Left lung (tissue), 10 donors: Measurements from ENCODE around the gene CD247. TPM values are rescaled to one million over a fixed set of nuclear protein-coding genes. Genes with fewer than 3 reads are reported as not detected.

ENCODE experiments used
- ATAC-seq: fragments of 200-7000 bp; cut with Tn5 transposase; one replicate; pipeline ENCODE4 v1.9.1; 2020; ENCODE audit warnings: moderate library complexity
- DNase-seq, 4 donors: peaks; one replicate each; pipeline ENCODE4 v3.0.0-alpha.2; 2013 to 2020
- H3K27ac ChIP-seq, 2 donors: fragments of 200-600 bp; sonication (generic) in 1 of 2; one replicate each; pipeline versions ENCODE4 v1.5.0 to v1.8.0; 2020 to 2021
- H3K27me3 ChIP-seq, 2 donors: fragments of 200-600 bp; sonication (generic) in 1 of 2; one replicate each; pipeline versions ENCODE4 v1.5.0 to v1.8.0; 2020 to 2021
- H3K36me3 ChIP-seq, 2 donors: fragments of 200-600 bp; sonication (generic) in 1 of 2; one replicate each; pipeline versions ENCODE4 v1.5.0 to v1.8.0; 2020 to 2021
- H3K4me1 ChIP-seq, 2 donors: fragments of 200-600 bp; one replicate each; pipeline ENCODE4 v1.8.0; 2021
- H3K4me3 ChIP-seq, 2 donors: fragments of 200-600 bp; sonication (generic) in 1 of 2; one replicate each; pipeline versions ENCODE4 v1.5.0 to v1.8.0; 2020 to 2021; ENCODE audit warnings: mild to moderate bottlenecking in 1 of 2
- H3K9me3 ChIP-seq, 2 donors: fragments of 200-600 bp; sonication (generic) in 1 of 2; one replicate each; pipeline versions ENCODE4 v1.5.0 to v1.8.0; 2020 to 2021
- intact Hi-C, 2 donors: fragments of 100-400 bp; cut with DNase I; formaldehyde crosslinking; loops; one replicate each; pipeline versions ENCODE4 v1.11.2 to v1.14.2; 2022
- polyA plus RNA-seq, 6 donors: library from polyadenylated mRNA; unstranded; fragments of 120-200 nt; gene quantifications; one replicate each; pipeline ENCODE4 v1.2.1, GENCODE V29; 2013; ENCODE audit not compliant: insufficient read length in 6 of 6
- total RNA-seq, 2 donors: library from RNA; stranded (reverse); fragmentation: NEBNext Ultra II Directional; extraction: Animal tissue kit (Norgen Biotek cat#: 25700); gene quantifications; one replicate each; pipeline ENCODE4 v1.2.1, GENCODE V29; 2021
- TF ChIP-seq, protein P1 (sequence below), 2 donors: fragments of 200-600 bp; sonication (generic) in 1 of 2; IDR thresholded peaks; one replicate each; pipeline versions ENCODE4 v1.5.0 to v1.8.0; 2021; ENCODE audit warnings: antibody characterized with exemption in 2 of 2
- donor health status: DM: no; HTN: yes; CAD: no.
- donor health status: DM: no; HTN: no; CAD: no.

CD247 gene
- total and polyA plus RNA-seq, 8 donors = 1.3 to 5.6 (median 1.9) TPM

DNA sequence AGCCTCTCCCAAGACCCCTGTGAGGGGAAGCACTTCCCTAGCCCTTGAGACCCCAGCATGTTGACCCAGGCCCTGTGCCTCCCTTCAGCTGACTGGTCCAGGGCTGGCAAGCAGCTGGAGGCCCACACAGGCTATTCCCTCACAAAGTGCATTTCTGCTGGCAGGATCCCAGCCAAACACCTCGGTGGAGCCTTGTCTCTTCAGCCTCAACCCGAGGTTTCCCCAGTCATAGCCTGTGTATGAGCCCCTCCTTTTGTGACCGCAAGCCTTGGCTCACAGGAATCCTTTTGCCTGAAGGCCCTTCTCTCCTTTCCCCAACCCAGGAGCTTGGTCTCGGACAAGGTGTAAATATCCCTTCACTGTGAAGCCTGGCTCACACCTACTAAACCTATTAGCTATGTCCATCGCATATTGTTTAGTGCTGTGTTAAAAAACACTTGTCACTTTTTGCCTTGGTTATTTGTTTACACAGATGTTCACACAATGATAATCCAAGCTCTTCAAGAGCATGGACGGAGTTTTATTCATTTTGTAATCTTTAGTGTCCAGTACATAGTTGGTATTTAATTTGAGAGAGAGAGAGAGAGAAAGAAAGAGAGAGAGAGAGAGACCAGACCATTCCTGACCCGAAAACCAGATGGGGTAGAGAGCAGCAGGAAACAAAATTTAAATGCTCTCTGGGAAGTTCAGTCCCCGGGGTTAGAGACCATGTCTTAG, 8.5 kb upstream of the CD247 start:
- Histone ChIP-seq H3K9me3 (no peaks in the 10 kb centered on the region), H3K4me3 (no peak overlapping the region), H3K4me1 (no peaks in the 10 kb centered on the region), H3K27me3 (no peaks in the 10 kb centered on the region), H3K27ac (no peak overlapping the region), H3K36me3 (no peaks in the 10 kb centered on the region)
- TF ChIP-seq, protein P1, sequence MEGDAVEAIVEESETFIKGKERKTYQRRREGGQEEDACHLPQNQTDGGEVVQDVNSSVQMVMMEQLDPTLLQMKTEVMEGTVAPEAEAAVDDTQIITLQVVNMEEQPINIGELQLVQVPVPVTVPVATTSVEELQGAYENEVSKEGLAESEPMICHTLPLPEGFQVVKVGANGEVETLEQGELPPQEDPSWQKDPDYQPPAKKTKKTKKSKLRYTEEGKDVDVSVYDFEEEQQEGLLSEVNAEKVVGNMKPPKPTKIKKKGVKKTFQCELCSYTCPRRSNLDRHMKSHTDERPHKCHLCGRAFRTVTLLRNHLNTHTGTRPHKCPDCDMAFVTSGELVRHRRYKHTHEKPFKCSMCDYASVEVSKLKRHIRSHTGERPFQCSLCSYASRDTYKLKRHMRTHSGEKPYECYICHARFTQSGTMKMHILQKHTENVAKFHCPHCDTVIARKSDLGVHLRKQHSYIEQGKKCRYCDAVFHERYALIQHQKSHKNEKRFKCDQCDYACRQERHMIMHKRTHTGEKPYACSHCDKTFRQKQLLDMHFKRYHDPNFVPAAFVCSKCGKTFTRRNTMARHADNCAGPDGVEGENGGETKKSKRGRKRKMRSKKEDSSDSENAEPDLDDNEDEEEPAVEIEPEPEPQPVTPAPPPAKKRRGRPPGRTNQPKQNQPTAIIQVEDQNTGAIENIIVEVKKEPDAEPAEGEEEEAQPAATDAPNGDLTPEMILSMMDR (IDR thresholded peaks at IDR 0.05) = no peak
- no peak for ATAC-seq
- no peak for DNase-seq
- intact Hi-C loops = loop anchor here in 1 of 2 donors (10.0 kb wide), 1 partner anchor 452 kb away; no protein-coding TSS in a partner anchor

DNA sequence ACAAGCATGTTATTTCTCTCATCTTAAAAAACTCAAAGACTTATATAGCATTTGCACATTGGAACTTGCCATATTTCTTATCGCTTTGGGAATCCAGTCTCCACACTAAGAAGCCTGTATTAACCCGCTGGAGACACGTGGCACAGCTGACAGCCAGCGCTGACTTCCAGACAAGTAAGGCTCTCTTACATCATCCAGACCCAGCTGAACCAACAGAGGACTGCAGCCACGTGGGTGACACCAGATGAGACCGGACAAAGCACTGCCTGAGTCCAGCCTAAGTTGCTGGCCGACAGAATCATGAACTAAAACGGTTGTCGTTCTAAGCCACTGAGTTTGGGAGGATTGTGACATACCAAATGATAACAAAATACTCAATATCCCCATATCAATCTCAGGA, 6.3 kb upstream of the CD247 start:
- Histone ChIP-seq H3K36me3 (no peaks in the 10 kb centered on the region), H3K4me3 (no peak overlapping the region), H3K9me3 (no peaks in the 10 kb centered on the region), H3K4me1 (no peaks in the 10 kb centered on the region), H3K27ac (no peak overlapping the region), H3K27me3 (no peaks in the 10 kb centered on the region)
- no peak for ATAC-seq
- TF ChIP-seq, protein P1 (IDR thresholded peaks at IDR 0.05) = no peak
- intact Hi-C loops = loop anchor here in 1 of 2 donors (10.0 kb wide), 1 partner anchor 450 kb away; no protein-coding TSS in a partner anchor
- DNase-seq = no peak

DNA sequence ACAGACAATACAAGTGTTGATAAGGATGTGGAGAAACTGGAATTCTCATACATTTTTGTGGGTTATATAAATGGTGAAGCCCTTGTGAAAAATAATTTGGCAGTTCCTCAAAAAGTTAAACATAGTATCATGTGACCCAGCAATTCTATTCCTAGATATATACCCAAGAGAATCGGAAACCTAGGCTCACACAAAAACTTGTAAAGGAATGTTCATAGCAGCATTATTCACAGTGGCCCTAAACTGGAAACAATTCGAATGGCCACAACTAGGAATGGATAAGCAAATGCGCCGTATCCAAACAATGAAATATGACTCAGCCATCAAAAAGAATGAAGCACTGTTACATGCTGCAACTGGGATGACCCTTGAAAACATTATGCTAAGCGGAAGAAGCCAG, 3.9 kb upstream of the CD247 start:
- DNase-seq = no peak
- no peaks in the 10 kb centered on the region for H3K4me1 ChIP-seq
- H3K9me3 ChIP-seq = no peaks in the 10 kb centered on the region
- no peak for ATAC-seq
- H3K4me3 ChIP-seq = no peak overlapping the region
- intact Hi-C loops = loop anchor here in 1 of 2 donors (10.0 kb wide), 1 partner anchor 447 kb away; no protein-coding TSS in a partner anchor
- H3K27ac ChIP-seq = no peak overlapping the region
- no peaks in the 10 kb centered on the region for H3K27me3 ChIP-seq
- no peaks in the 10 kb centered on the region for H3K36me3 ChIP-seq
- TF ChIP-seq, protein P1 (IDR thresholded peaks at IDR 0.05) = no peak

DNA sequence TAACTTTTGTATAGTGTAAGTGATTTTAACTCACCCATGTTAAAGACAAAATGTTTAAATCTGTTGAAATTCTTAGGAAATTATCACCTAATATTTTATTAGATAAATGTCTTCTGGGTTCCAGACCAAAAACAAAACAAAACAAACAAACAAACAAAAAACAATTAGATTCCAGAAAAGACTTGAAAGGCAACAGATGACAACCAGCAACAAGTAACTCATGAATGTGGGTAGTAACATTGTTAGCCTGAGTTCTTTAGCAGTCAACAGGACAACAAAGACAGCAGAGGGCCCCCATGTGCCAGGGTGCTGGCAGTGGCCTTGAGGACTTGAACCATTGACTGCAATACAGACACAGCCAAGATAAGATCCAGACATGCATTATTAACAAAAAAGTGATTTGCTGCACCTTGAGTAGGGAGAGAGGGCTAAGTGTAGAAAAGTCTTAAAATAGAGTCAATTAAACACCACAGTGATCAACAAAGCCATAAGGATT, 2.4 kb upstream of the CD247 start:
- intact Hi-C loops = loop anchor here in 1 of 2 donors (10.0 kb wide), 1 partner anchor 446 kb away; no protein-coding TSS in a partner anchor
- Histone ChIP-seq H3K9me3 (no peaks in the 10 kb centered on the region), H3K36me3 (no peaks in the 10 kb centered on the region), H3K4me3 (no peak overlapping the region), H3K27me3 (no peaks in the 10 kb centered on the region), H3K4me1 (no peaks in the 10 kb centered on the region), H3K27ac (no peak overlapping the region)
- ATAC-seq (no peak), DNase-seq (no peak)
- TF ChIP-seq, protein P1 (IDR thresholded peaks at IDR 0.05) = no peak

DNA sequence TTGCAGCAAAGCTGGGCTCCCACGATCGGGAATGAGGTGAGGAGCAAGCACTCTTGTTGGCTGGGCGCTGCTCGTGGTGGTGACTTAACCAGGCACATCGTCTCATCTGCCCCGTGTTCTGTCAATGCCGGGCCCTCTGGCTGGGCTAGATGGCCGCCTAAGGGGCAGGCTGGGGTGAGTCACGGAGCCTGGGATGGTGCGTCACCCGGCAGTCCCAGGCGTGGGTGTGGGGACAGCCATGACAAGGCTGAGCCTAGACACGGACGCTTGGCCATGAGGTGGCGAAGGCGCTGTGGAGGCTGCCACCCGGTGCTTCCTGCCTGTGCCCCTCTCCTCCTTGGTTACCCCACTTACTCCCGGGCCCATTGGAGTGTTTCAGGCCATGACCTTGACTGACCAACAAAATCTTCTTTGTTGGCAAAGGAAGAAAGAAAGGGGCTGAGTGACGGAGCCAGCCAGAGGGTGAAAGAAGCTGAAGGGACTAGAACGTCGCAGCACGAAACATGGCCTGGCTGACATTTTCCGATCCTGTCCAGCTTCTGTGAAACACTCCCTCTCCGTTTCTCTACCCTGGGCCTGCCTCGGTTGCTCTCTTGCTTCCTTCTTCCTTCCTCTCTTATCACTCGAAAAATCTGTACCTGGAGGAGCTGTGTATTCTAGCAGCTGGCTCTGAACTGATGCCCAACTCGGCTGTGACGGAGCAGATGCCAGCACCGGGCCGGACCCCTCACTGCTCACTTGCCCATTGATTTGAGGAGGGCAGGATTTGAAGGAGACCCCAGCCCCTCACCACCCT, 596 bp downstream of the CD247 start:
- H3K4me3 ChIP-seq = peak overlapping the region in 1 of 2 donors; percentile 22
- ATAC-seq = no peak
- H3K4me1 ChIP-seq = no peaks in the 10 kb centered on the region
- TF ChIP-seq, protein P1 (IDR thresholded peaks at IDR 0.05) = no peak
- peak in 1 of 4 donors; percentile 76 for DNase-seq
- no peaks in the 10 kb centered on the region for H3K9me3 ChIP-seq
- no peak overlapping the region for H3K27ac ChIP-seq
- H3K36me3 ChIP-seq = no peaks in the 10 kb centered on the region
- intact Hi-C loops = no loop called here
- no peaks in the 10 kb centered on the region for H3K27me3 ChIP-seq
